Muscle layer of duodenum (tissue), 2 donors: ENCODE data around the gene RBM19.

Experiments used
- H3K27ac ChIP-seq: one replicate; pipeline ENCODE4 v1.7.0; 2013; ENCODE audit warnings: mild to moderate bottlenecking, low read length
- H3K27me3 ChIP-seq: one replicate; pipeline ENCODE4 v1.7.0; 2013; ENCODE audit warnings: low read depth, mild to moderate bottlenecking, control low read depth, low read length
- H3K36me3 ChIP-seq, 2 donors: one replicate each; pipeline ENCODE4 v1.7.0; 2013; ENCODE audit warnings: low read length in 2 of 2, control low read depth in 1 of 2, mild to moderate bottlenecking in 1 of 2; ENCODE audit not compliant: insufficient read depth in 2 of 2, control insufficient read depth in 1 of 2
- H3K4me1 ChIP-seq, 2 donors: one replicate each; pipeline ENCODE4 v1.7.0; 2013; ENCODE audit warnings: low read length in 2 of 2, mild to moderate bottlenecking in 2 of 2, control low read depth in 1 of 2, moderate library complexity in 1 of 2; ENCODE audit not compliant: insufficient read depth in 2 of 2, control insufficient read depth in 1 of 2
- H3K4me3 ChIP-seq, 2 donors: one replicate each; pipeline ENCODE4 v1.7.0; 2013; ENCODE audit warnings: low read length in 2 of 2, low read depth in 1 of 2, mild to moderate bottlenecking in 1 of 2
- H3K9me3 ChIP-seq, 2 donors: one replicate each; pipeline ENCODE4 v1.7.0; 2013; ENCODE audit warnings: low read length in 2 of 2, control low read depth in 1 of 2, mild to moderate bottlenecking in 1 of 2; ENCODE audit not compliant: control insufficient read depth in 1 of 2
- donor health status: healthy.

Gene RBM19

DNA sequence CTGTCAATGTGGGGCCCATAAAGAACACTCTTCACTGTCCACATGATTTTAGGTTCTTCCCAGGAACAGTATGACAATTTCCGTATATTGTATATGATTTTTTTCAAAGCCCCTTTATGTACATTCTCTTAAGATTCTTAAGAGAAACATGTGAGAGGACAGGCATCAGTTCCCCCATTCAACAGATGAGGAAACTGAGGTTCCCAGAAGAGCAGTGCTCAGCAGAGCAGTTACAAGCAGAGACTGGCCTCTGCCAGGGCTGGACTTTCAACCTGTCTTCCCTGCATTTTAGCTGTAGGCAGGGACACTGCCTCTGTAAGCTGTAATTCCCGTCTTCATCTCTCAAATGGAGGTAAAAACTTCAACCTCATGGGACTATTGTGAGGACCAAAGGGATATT is 77.7 kb downstream of the RBM19 start:
- H3K27me3 ChIP-seq: no peaks in the 10 kb centered on the region
- H3K36me3 ChIP-seq: peaks cover 0 to 13% of the 10 kb centered on the region in 2 donors
- H3K9me3 ChIP-seq: peaks cover 0 to 3% of the 10 kb centered on the region in 2 donors
- no peak overlapping the region for H3K27ac ChIP-seq
- H3K4me1 ChIP-seq: no peaks in the 10 kb centered on the region
- H3K4me3 ChIP-seq: no peak overlapping the region

DNA sequence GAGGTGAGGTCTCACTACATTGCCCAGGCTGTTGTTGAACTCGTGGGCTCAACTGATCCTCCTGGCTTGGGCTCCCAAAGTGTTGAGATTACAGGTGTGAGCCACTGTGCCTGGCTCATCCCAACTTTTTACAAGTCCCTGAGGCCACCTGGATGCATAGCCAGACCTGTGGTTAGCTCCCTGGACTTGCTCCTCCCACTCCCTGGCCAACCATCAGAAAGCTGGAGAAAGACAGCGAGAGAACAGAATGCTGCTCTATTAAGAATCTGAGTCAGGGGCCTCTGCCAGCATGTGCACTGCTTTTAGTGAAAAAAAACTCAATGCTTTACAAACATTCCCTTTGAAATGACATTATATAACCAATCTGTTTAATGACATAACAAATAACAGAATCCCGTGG is 78.2 kb downstream of the RBM19 start:
- H3K4me1 ChIP-seq: no peaks in the 10 kb centered on the region
- peaks cover 0 to 3% of the 10 kb centered on the region in 2 donors for H3K9me3 ChIP-seq
- no peak overlapping the region for H3K27ac ChIP-seq
- H3K27me3 ChIP-seq: no peaks in the 10 kb centered on the region
- no peak overlapping the region for H3K4me3 ChIP-seq
- peaks cover 0 to 13% of the 10 kb centered on the region in 2 donors for H3K36me3 ChIP-seq

DNA sequence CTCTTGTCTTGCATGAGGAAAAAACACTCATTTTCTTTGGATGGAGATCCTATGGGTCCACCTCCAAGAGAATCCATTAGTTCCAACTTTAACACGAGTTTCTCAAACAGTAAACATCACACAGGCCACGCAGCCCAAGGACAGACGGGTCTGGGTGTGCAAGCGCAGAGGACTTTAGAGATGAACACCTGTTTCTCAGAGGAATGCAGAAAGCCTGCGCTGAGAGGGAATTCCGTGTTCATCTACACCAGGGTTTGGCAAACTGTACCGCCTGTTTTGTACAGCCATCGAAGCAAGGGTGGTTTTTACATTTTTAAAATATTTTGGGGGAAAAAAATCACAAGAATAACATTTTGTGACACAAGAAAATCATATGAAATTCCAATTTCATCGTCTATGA is 79.4 kb downstream of the RBM19 start:
- Histone ChIP-seq H3K27ac (no peak overlapping the region), H3K4me3 (no peak overlapping the region), H3K27me3 (no peaks in the 10 kb centered on the region), H3K4me1 (no peaks in the 10 kb centered on the region), H3K36me3 (peaks cover 0 to 13% of the 10 kb centered on the region in 2 donors), H3K9me3 (peaks cover 0 to 3% of the 10 kb centered on the region in 2 donors)

DNA sequence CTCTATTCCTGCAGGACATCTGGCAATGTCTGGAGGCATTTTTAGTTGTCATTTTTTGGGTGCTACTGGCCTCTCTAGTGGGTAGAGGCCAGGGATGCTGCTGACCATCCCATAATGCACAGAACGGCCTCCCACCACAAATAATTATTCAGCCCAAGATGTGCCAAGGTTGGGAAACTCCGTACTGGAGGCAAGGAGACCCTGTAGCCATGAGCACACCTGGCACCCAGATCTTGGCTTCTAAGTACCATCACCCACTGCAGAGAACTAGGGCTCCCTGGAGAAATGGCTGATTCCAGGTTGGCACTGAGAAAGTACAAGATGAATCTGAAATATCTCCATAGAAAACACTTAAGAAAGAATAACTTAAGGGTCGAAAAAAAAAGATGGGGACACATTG is 81.7 kb downstream of the RBM19 start:
- peaks cover 0 to 3% of the 10 kb centered on the region in 2 donors for H3K9me3 ChIP-seq
- H3K27ac ChIP-seq: no peak overlapping the region
- peaks cover 0 to 13% of the 10 kb centered on the region in 2 donors for H3K36me3 ChIP-seq
- H3K4me1 ChIP-seq: no peaks in the 10 kb centered on the region
- no peak overlapping the region for H3K4me3 ChIP-seq
- no peaks in the 10 kb centered on the region for H3K27me3 ChIP-seq

DNA sequence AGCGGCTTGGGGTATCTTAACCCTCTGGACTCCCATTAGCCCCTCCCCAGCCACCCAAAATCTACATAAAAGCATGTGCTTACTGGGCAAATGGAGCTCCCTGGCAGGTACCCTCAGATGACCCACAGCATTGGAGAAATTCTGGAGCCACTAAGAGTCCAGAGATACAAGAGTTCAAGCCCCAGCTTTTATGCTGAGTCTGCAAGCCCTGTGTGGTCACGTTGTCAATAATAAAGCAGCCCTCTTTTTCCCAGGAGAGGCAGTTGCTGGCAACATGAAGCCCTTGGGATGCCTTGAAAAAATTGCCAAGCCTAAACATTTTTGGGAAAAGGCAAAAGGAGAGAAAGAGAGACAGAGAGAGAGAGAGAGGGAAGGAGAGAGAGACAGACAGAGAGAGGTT is 83.4 kb downstream of the RBM19 start:
- no peak overlapping the region for H3K4me3 ChIP-seq
- no peaks in the 10 kb centered on the region for H3K4me1 ChIP-seq
- peaks cover 0 to 16% of the 10 kb centered on the region in 2 donors for H3K36me3 ChIP-seq
- H3K27me3 ChIP-seq: no peaks in the 10 kb centered on the region
- no peak overlapping the region for H3K27ac ChIP-seq
- peaks cover 0 to 3% of the 10 kb centered on the region in 2 donors for H3K9me3 ChIP-seq

DNA sequence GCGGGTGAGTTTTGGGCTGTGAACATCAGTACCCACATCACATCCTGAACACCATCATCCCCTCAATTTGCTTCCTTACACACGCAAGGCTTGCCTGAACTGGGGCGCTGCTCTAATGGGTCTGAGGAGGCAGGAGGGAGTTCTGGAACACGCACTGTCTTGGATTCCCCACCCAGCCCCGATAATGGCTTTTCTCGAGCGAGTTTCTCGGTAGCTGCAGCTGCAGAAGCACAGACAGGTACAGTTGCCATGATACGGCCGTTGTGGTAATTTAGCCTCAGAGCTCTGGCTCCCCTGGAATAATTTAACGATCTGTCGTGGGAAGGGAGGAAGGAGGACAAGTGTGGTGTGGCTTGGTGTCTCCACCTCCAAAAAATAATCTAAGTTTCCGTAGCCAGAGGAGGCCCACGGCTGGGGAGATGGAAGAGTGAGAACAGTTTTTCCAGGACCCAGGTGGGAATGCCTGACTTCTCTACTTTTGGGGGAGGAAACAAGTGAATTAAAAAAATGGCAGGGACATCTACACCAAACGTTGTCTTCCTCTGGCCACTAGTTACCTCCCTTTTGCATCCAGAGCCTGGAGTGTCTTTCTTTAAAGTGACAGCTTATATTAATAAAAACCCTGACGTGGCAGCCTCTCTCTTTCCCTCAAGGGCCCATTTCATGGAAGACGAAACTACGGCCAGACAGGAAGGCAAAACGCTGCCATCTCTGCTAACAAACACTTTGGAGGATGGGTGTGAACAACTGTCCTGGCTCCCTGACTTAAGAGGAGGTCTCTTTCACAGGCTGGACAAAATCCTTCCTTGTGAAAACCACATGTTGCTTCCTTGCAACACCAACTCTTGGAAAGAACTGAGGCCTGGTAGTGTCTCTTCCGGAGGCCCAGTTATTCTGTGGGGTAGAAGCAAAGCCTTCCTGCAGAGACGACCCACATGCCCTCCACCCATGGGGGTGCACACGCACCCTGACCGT is 84.8 kb downstream of the RBM19 start:
- Histone ChIP-seq H3K36me3 (peaks cover 5 to 17% of the 10 kb centered on the region in 2 donors), H3K4me3 (no peak overlapping the region), H3K9me3 (peaks cover 0 to 3% of the 10 kb centered on the region in 2 donors), H3K4me1 (no peaks in the 10 kb centered on the region), H3K27ac (no peak overlapping the region), H3K27me3 (no peaks in the 10 kb centered on the region)

DNA sequence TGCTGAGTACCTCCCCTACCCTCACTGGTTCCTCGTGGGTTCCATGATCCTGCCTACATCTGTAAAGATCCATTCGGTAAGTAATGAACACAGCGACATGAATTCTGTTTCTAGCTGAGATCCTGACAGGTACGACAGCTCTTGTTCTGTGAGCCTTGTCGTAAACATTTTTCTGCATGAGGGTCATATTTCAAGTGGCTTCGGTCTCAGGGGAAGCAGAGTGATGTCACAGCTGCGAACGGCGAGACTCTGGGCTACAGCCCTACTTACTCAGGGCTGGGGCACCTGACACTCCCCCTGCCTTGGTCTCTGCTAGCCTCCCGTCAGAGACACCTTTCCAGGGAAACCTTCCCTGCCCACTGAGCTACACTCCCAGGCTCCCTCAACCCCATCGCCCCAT is 85.8 kb downstream of the RBM19 start:
- Histone ChIP-seq H3K9me3 (peaks cover 0 to 3% of the 10 kb centered on the region in 2 donors), H3K27ac (no peak overlapping the region), H3K27me3 (no peaks in the 10 kb centered on the region), H3K36me3 (peaks cover 5 to 15% of the 10 kb centered on the region in 2 donors), H3K4me1 (no peaks in the 10 kb centered on the region), H3K4me3 (no peak overlapping the region)

DNA sequence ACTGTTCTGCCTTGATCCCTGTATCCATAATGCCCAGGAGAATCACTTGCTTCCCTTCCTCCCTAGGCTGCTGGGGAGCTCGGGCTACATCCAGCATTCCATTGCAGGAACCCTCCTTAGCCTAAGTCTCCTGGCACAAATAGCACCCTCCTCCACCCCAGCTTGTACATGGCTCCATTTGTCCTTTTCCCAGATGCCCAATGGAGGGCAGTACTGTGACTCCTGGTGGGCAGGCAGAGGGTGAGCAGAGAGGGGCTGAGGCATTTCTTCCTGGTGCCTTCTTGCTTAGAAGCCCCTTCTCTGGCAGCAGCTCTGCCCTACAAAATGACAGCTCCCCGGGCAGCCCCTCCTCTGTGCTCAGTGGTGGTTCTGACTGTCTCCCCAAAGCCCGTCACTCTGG is 86.5 kb downstream of the RBM19 start:
- no peaks in the 10 kb centered on the region for H3K4me1 ChIP-seq
- no peak overlapping the region for H3K27ac ChIP-seq
- H3K9me3 ChIP-seq: peaks cover 0 to 3% of the 10 kb centered on the region in 2 donors
- H3K36me3 ChIP-seq: peaks cover 5 to 19% of the 10 kb centered on the region in 2 donors
- no peak overlapping the region for H3K4me3 ChIP-seq
- no peaks in the 10 kb centered on the region for H3K27me3 ChIP-seq

DNA sequence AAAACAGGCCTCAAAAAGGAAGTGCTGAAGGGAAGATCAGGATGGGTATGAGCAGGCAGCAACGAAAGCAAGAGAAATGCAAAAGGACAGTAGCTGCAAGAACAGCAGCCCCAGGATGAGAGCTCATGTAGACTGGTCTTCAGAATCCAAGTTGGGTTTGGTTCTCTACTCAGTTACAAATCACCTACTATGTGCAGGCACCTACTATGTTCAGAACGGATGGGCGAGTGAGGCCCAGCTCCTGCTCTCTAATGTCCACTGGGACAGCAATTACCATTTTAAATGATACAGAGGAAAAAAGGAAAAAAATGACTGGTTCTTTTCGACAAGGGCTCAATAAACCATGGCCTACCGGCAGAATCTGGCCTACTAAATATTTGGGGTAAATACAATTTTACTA is 88.5 kb downstream of the RBM19 start:
- H3K36me3 ChIP-seq: peaks cover 12 to 17% of the 10 kb centered on the region in 2 donors
- H3K4me3 ChIP-seq: no peak overlapping the region
- H3K4me1 ChIP-seq: no peaks in the 10 kb centered on the region
- no peaks in the 10 kb centered on the region for H3K27me3 ChIP-seq
- H3K27ac ChIP-seq: no peak overlapping the region
- no peaks in the 10 kb centered on the region for H3K9me3 ChIP-seq

DNA sequence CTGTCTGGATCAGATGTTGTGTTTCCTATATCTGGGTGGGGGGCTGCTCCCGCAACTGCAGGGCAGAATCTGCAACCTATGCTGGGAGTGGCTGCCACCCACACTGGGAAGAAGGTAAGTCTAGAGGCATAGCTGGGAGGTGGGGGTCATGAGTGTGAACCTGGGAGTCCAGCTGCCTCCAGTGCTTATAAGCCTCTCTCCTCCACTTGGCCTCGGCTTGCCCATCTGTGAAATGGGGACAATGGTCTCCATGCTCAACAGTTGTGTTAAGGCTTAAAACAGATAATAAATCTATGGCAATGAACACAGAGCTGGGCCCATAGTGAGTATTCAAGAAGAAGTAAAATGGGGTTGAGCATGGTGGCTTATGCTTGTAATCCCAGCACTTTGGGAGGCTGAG is 90.0 kb downstream of the RBM19 start:
- H3K27me3 ChIP-seq: no peaks in the 10 kb centered on the region
- H3K9me3 ChIP-seq: no peaks in the 10 kb centered on the region
- H3K4me3 ChIP-seq: no peak overlapping the region
- H3K27ac ChIP-seq: no peak overlapping the region
- H3K4me1 ChIP-seq: no peaks in the 10 kb centered on the region
- peaks cover 12 to 17% of the 10 kb centered on the region in 2 donors for H3K36me3 ChIP-seq

DNA sequence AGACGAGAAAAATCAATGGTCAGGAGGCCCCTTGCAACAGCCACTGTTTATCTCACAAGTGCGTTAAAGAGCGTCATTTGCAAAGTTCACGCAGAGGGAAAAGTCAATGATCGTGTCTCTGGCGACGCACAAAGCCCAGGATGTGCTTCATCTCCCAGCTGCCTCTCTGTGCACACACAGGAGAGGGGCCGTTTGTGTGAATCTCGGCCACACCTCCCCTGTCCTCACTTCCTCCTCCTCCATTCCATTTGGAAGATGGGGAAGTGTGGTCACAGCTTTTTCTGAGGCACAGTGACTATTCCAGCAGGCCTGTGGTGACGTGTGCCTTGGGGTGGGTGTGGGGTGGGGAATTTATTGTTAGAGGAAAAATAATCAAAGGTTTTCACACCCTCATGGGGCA is 90.4 kb downstream of the RBM19 start:
- H3K9me3 ChIP-seq: no peaks in the 10 kb centered on the region
- no peaks in the 10 kb centered on the region for H3K4me1 ChIP-seq
- H3K36me3 ChIP-seq: peaks cover 12 to 20% of the 10 kb centered on the region in 2 donors
- H3K27me3 ChIP-seq: no peaks in the 10 kb centered on the region
- no peak overlapping the region for H3K4me3 ChIP-seq
- H3K27ac ChIP-seq: no peak overlapping the region
